Neuron (in vitro differentiated cells): ENCODE measurements around the gene CUL7.

Experiments used
- H2AFZ ChIP-seq: one replicate; pipeline ENCODE4 v1.6.1; 2013; ENCODE audit warnings: low read depth, mild to moderate bottlenecking, inconsistent platforms, low read length, moderate library complexity
- H3K27me3 ChIP-seq: one replicate; pipeline ENCODE4 v1.6.1; 2013; ENCODE audit warnings: low read length; ENCODE audit not compliant: insufficient read depth
- H3K36me3 ChIP-seq: one replicate; pipeline ENCODE4 v1.6.1; 2013; ENCODE audit warnings: low read length; ENCODE audit not compliant: insufficient read depth
- H3K4me1 ChIP-seq: one replicate; pipeline ENCODE4 v1.6.1; 2013; ENCODE audit warnings: low read length; ENCODE audit not compliant: insufficient read depth
- H3K4me3 ChIP-seq: 2 replicates; pipeline ENCODE4 v1.5.1; 2013; ENCODE audit warnings: mild to moderate bottlenecking, low read length, moderate library complexity
- H3K9me3 ChIP-seq: one replicate; pipeline ENCODE4 v1.6.1; 2013; ENCODE audit warnings: low read length

The CUL7 gene

DNA sequence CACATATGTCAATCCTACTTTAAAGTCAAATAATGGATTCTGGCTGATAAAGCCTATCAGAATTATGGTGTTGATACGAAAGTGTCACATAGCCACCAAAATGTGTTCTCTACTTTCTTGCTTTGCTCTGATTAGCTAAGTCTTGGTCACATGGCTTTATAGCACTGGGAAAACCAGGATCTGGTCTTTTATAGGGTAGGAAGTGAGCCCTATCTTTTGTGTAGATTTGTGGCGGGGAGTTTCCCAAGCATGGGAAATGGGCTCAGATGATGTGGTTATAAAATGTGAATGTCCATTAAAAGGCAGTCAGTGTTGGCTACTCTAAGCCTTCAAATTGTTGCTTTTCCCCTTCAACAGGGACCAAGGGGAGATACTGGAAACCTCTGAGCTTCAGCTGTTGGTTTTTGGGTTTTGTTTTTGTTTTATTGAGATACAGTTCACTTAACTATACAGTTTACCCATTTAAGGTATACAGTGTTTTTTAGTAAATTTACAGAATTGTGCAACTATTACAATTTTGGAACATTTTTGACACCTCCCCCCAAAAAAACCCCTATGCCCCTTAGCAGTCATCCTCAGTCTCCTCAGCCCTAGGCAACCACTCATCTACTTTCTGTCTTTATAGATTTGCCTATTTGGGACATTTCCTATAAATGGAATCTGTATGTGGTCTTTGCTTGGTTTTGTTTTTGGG is 20.0 kb downstream of the CUL7 start:
- no peaks in the 10 kb centered on the region for H3K9me3 ChIP-seq
- H3K36me3 ChIP-seq: peaks cover 67% of the 10 kb centered on the region
- H3K4me1 ChIP-seq: no peaks in the 10 kb centered on the region
- H3K4me3 ChIP-seq: no peak overlapping the region
- H2AFZ ChIP-seq: no peak overlapping the region
- H3K27me3 ChIP-seq: no peaks in the 10 kb centered on the region

DNA sequence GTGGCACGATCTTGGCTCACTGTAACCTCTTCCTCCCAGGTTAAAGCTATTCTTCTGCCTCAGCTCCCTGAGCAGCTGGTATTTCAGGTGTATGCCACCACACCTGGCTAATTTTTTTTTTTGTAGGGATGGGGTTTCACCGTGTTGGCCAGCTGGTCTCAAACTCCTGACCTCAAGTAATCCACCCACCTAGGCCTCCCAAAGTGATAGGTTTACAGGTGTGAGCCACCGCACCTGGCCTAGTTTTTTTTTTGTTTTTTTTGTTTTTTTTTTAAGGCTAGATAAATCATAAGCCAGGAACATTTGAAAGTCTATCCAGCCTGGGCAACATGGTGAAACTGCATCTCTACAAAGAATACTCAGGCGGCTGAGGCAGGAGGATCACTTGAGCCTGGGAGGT is 21.3 kb downstream of the CUL7 start:
- H3K4me1 ChIP-seq: no peaks in the 10 kb centered on the region
- no peak overlapping the region for H2AFZ ChIP-seq
- H3K36me3 ChIP-seq: peaks cover 64% of the 10 kb centered on the region
- H3K9me3 ChIP-seq: no peaks in the 10 kb centered on the region
- H3K27me3 ChIP-seq: no peaks in the 10 kb centered on the region
- no peak overlapping the region for H3K4me3 ChIP-seq

DNA sequence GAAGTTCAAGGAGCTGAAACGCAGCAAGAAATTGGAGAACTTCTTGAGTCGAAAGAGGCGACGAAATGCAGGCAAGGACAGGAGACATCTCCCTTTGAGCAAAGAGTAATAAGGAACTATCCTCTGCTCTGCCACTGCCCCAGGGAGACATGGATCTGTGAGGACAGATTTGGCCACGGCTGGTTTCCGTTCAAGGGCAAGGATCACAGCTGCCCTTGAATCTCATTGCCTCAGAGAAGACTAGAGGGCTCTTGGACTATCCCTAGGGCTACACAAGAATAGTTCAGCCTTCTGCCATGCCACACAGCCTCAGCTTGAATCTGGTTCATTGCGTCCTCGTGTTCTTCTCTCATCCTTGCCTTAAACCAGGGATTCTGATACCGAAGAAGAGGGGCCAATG is 24.5 kb downstream of the CUL7 start:
- Histone ChIP-seq H3K27me3 (no peaks in the 10 kb centered on the region), H3K4me1 (no peaks in the 10 kb centered on the region), H2AFZ (no peak overlapping the region), H3K9me3 (no peaks in the 10 kb centered on the region), H3K4me3 (no peak overlapping the region), H3K36me3 (peaks cover 74% of the 10 kb centered on the region)

DNA sequence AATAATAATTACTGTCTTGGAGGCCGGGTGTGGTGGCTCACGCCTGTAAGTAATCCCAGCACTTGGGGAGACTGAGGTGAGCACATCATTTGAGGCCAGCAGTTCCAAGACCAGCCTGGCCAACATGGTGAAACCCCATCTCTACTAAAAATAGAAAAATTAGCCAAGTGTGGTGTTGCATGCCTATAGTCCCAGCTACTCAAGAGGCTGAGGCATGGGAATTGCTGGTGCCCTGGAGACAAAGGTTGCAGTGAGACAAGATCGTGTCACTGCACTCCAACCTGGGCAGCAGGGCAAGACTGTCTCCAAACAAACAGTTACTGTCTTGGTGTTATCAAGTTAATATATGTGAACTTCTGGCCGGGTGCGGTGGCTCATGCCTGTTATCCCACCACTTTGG is 27.3 kb downstream of the CUL7 start:
- no peak overlapping the region for H2AFZ ChIP-seq
- H3K36me3 ChIP-seq: peaks cover 56% of the 10 kb centered on the region
- no peaks in the 10 kb centered on the region for H3K27me3 ChIP-seq
- H3K9me3 ChIP-seq: no peaks in the 10 kb centered on the region
- no peak overlapping the region for H3K4me3 ChIP-seq
- H3K4me1 ChIP-seq: no peaks in the 10 kb centered on the region

- Histone ChIP-seq H3K4me3 (no peak overlapping the region), H3K27me3 (no peaks in the 10 kb centered on the region), H3K36me3 (peaks cover 60% of the 10 kb centered on the region), H2AFZ (no peak overlapping the region), H3K4me1 (peaks cover 9% of the 10 kb centered on the region), H3K9me3 (no peaks in the 10 kb centered on the region)
Observed at GRCh38 chr6:43024436-43024835, 29.2 kb downstream of the CUL7 start.

GRCh38 chr6:43021270-43022047 is 32.2 kb downstream of the CUL7 start, which contains the start of gene RRP36:
Gene RRP36, plus strand, starts transcription at chr6:43021623. Its CDS starts 32 bp downstream, at chr6:43021655.
- Histone ChIP-seq H3K4me1 (peaks cover 9% of the 10 kb centered on the region), H3K36me3 (peaks cover 56% of the 10 kb centered on the region), H3K4me3 (peak within 1 kb of the TSS; percentile 98)

GRCh38 chr6:43020847-43021246 is 32.8 kb downstream of the CUL7 start:
- Histone ChIP-seq H3K36me3 (peaks cover 50% of the 10 kb centered on the region), H3K4me3 (peak overlapping the region; percentile 98)

More at GRCh38 chr6:43021270-43022047, 32.2 kb downstream of the CUL7 start, which contains the start of gene RRP36:
- Histone ChIP-seq H3K27me3 (no peaks in the 10 kb centered on the region), H3K9me3 (no peaks in the 10 kb centered on the region), H2AFZ (peak within 1 kb of the TSS; percentile 85)

DNA sequence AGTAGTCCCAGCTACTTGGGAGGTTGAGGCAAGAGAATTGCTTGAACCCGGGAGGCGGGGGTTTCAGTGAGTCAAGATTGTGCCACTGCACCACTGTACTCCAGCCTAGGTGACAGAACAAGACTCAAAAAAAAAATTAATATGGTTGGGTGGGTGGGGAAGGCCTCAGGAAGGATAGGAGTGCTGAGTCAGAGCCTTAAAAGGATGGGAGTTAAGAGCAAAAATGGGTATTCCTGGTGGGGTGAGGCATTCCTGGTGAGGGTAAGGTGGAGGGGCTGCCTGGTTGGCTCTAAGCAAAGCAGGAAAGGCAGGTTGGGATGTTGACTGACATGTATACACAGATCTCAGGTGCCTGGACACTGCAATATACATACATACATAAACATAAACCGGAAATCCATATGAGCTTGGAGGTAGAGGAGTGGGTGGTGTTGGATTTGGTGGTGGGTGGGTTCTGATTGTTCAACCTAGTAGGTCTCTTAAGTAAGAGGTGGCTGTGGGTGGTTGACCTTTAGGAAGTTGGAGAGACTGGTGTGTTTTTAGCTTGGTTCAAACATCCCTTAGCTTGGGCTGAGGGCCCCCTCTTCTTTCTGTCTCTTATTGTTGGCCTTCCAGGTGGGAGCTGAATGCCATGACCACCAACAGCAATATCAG is 33.5 kb downstream of the CUL7 start:
- H3K36me3 ChIP-seq: peaks cover 45% of the 10 kb centered on the region
- H2AFZ ChIP-seq: no peak overlapping the region

More at GRCh38 chr6:43020847-43021246, 32.8 kb downstream of the CUL7 start:
- peak overlapping the region; percentile 85 for H2AFZ ChIP-seq
- H3K4me1 ChIP-seq: peaks cover 9% of the 10 kb centered on the region
- H3K9me3 ChIP-seq: no peaks in the 10 kb centered on the region
- no peaks in the 10 kb centered on the region for H3K27me3 ChIP-seq

GRCh38 chr6:43019152-43019551 is 34.5 kb downstream of the CUL7 start:
- H3K36me3 ChIP-seq: peaks cover 35% of the 10 kb centered on the region
- H3K27me3 ChIP-seq: no peaks in the 10 kb centered on the region
- H3K4me1 ChIP-seq: peaks cover 18% of the 10 kb centered on the region
- H2AFZ ChIP-seq: no peak overlapping the region
- no peaks in the 10 kb centered on the region for H3K9me3 ChIP-seq
- H3K4me3 ChIP-seq: no peak overlapping the region

More for the DNA sequence above, 33.5 kb downstream of the CUL7 start:
- Histone ChIP-seq H3K4me1 (peaks cover 11% of the 10 kb centered on the region), H3K27me3 (no peaks in the 10 kb centered on the region), H3K9me3 (no peaks in the 10 kb centered on the region), H3K4me3 (no peak overlapping the region)

- peaks cover 40% of the 10 kb centered on the region for H3K36me3 ChIP-seq
- no peak overlapping the region for H3K4me3 ChIP-seq
- H2AFZ ChIP-seq: no peak overlapping the region
- no peaks in the 10 kb centered on the region for H3K9me3 ChIP-seq
- no peaks in the 10 kb centered on the region for H3K27me3 ChIP-seq
- H3K4me1 ChIP-seq: peaks cover 29% of the 10 kb centered on the region
Observed at GRCh38 chr6:43016943-43017334, 36.7 kb downstream of the CUL7 start.

- Histone ChIP-seq H3K27me3 (no peaks in the 10 kb centered on the region), H2AFZ (no peak overlapping the region), H3K9me3 (no peaks in the 10 kb centered on the region), H3K36me3 (peaks cover 46% of the 10 kb centered on the region), H3K4me1 (peaks cover 30% of the 10 kb centered on the region), H3K4me3 (no peak overlapping the region)
Observed at GRCh38 chr6:43016176-43016942, 37.3 kb downstream of the CUL7 start.

DNA sequence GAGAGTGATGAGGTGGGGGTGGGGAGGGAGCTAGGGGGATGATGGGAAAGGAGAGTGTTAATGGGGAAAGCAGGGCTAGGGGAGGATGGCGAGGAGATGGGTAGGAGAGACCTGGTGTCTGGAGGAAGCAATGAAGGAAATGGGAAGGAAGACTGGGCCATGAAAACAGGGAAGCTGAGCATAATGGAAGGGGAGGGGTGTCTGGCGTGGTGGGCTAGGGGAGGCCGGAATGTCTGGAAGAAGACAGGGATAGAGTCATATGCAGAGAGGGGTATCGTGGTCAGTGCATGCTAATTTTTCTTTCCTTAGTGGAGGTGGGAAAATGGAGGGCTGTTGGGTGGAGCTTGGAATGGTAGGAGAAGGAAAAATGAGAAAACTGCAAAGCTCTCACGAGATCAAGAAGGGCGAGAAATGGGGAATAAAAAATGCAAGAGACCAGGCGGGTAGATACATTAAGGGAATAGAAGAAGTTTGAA is 39.2 kb downstream of the CUL7 start:
- Histone ChIP-seq H3K4me3 (peak overlapping the region; percentile 89), H3K4me1 (peaks cover 21% of the 10 kb centered on the region), H3K36me3 (peaks cover 50% of the 10 kb centered on the region), H3K27me3 (no peaks in the 10 kb centered on the region), H3K9me3 (no peaks in the 10 kb centered on the region), H2AFZ (no peak overlapping the region)
